GM21529 (cell line): ENCODE data around the gene LPAR2.

Source experiments
- ATAC-seq: cut with Tn5 transposase; IDR thresholded peaks from one replicate; pipeline ENCODE4 v1.9.1; 2021; ENCODE audit not compliant: unreplicated experiment

LPAR2 gene

GRCh38 chr19:19602136-19602712 lies 25.8 kb downstream of the LPAR2 start:
- ATAC-seq, result no peak

- ATAC-seq, result no peak
Observed at GRCh38 chr19:19600793-19601330, 27.2 kb downstream of the LPAR2 start.

- peak; percentile 28 for ATAC-seq
Observed at GRCh38 chr19:19598728-19599451, 29.1 kb downstream of the LPAR2 start.

- peak; percentile 69 for ATAC-seq
Observed at GRCh38 chr19:19597809-19598306, 30.2 kb downstream of the LPAR2 start.

- no peak for ATAC-seq
Observed at GRCh38 chr19:19595171-19595701, 32.8 kb downstream of the LPAR2 start.

GRCh38 chr19:19594381-19594780 lies 33.6 kb downstream of the LPAR2 start:
- ATAC-seq, result no peak

GRCh38 chr19:19592690-19593089 lies 35.3 kb downstream of the LPAR2 start:
- no peak for ATAC-seq

GRCh38 chr19:19591133-19591825 lies 36.7 kb downstream of the LPAR2 start:
- peak; percentile 71 for ATAC-seq

GRCh38 chr19:19588546-19588945 lies 39.5 kb downstream of the LPAR2 start:
- ATAC-seq, result no peak

- no peak for ATAC-seq
Observed at GRCh38 chr19:19587771-19588170, 40.2 kb downstream of the LPAR2 start.

GRCh38 chr19:19584356-19584755 lies 43.7 kb downstream of the LPAR2 start:
- ATAC-seq, result no peak

- ATAC-seq, result no peak
Observed at GRCh38 chr19:19582471-19582870, 45.5 kb downstream of the LPAR2 start.

- no peak for ATAC-seq
Observed at GRCh38 chr19:19581391-19581790, 46.6 kb downstream of the LPAR2 start.

- ATAC-seq, result no peak
Observed at GRCh38 chr19:19580418-19580817, 47.6 kb downstream of the LPAR2 start.

GRCh38 chr19:19579533-19580361 lies 48.3 kb downstream of the LPAR2 start:
- no peak for ATAC-seq

GRCh38 chr19:19578252-19578651 lies 49.8 kb downstream of the LPAR2 start:
- no peak for ATAC-seq

- ATAC-seq, result no peak
Observed at GRCh38 chr19:19575411-19575810, 52.6 kb downstream of the LPAR2 start.
